Memory B cell (primary cell): ENCODE measurements around the gene CAMTA1.

Source experiments
- ATAC-seq: fragments of 150-1000 bp; cut with Tn5 transposase; 2 replicates; pipeline ENCODE4 v1.10.0; 2021; ENCODE audit warnings: low read depth, mild to moderate bottlenecking, moderate library complexity
- DNase-seq, 2 donors: peaks; one replicate each; pipeline ENCODE4 v3.0.0; 2022; ENCODE audit warnings: low spot score in 2 of 2
- H3K27ac Mint-ChIP-seq: one replicate; pipeline ENCODE4 v1.8.0; 2022; ENCODE audit warnings: mild to moderate bottlenecking, moderate library complexity, mixed read lengths
- H3K27me3 Mint-ChIP-seq: one replicate; pipeline ENCODE4 v1.8.0; 2022; ENCODE audit warnings: mixed read lengths
- H3K36me3 Mint-ChIP-seq: one replicate; pipeline ENCODE4 v1.8.0; 2022; ENCODE audit warnings: mild to moderate bottlenecking, mixed read lengths
- H3K4me1 Mint-ChIP-seq: one replicate; pipeline ENCODE4 v1.8.0; 2022; ENCODE audit warnings: mixed read lengths
- H3K4me3 Mint-ChIP-seq: one replicate; pipeline ENCODE4 v1.8.0; 2022; ENCODE audit warnings: mild to moderate bottlenecking, moderate library complexity, mixed read lengths
- H3K9me3 Mint-ChIP-seq: one replicate; pipeline ENCODE4 v1.8.0; 2022; ENCODE audit warnings: mixed read lengths

The CAMTA1 gene

DNA sequence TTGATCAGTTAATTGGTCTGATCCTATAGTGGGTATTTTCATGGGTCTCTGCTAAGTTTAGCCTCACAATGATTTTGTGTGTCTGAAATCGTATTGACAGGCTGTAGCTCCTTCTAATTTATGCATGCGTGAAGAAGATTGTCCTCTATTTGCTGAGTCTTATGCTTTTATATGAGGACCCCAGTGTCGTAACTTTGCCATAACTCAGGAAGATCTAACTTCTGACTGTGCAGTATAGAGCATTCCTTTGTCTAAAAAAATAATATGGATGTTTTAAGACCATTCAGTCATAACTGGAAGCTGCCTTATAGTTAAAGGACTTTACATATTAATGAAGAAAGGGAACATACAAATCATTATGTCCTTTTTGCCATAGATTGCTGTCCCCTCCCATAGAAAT, 73.3 kb downstream of the CAMTA1 start:
- ATAC-seq (no peak), DNase-seq (no peak)
- H3K27ac Mint-ChIP-seq, result no peak overlapping the region
- H3K4me1 Mint-ChIP-seq, result peaks cover 28% of the 10 kb centered on the region
- no peaks in the 10 kb centered on the region for H3K27me3 Mint-ChIP-seq
- peaks cover 16% of the 10 kb centered on the region for H3K36me3 Mint-ChIP-seq
- H3K4me3 Mint-ChIP-seq, result no peak overlapping the region
- no peaks in the 10 kb centered on the region for H3K9me3 Mint-ChIP-seq

- Mint-ChIP-seq H3K36me3 (peaks cover 24% of the 10 kb centered on the region), H3K27ac (peak overlapping the region; percentile 30), H3K4me3 (no peak overlapping the region), H3K9me3 (no peaks in the 10 kb centered on the region), H3K4me1 (peaks cover 35% of the 10 kb centered on the region), H3K27me3 (no peaks in the 10 kb centered on the region)
- ATAC-seq, result no peak
- no peak for DNase-seq
Observed at GRCh38 chr1:6859415-6860343, 74.4 kb downstream of the CAMTA1 start.

DNA sequence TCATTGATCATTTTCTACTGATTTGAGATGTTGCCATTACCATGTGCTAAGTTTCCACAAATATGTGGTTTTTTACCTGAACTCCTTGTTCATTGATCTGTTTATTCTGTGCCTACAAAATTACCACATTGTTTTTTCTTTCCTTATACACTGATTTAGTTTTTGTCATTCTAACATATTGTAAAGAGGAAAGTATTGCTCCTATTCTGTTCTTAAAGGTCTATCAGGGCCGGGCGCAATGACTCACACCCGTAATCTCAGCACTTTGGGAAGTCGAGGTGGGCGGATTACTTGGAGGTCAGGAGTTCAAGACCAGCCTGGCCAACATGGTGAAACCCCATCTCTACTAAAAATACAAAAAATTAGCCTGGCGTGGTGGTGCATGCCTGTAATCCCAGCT, 75.1 kb downstream of the CAMTA1 start:
- H3K9me3 Mint-ChIP-seq, result no peaks in the 10 kb centered on the region
- no peaks in the 10 kb centered on the region for H3K27me3 Mint-ChIP-seq
- DNase-seq, result no peak
- peak overlapping the region; percentile 30 for H3K27ac Mint-ChIP-seq
- ATAC-seq, result no peak
- peaks cover 35% of the 10 kb centered on the region for H3K4me1 Mint-ChIP-seq
- peaks cover 19% of the 10 kb centered on the region for H3K36me3 Mint-ChIP-seq
- H3K4me3 Mint-ChIP-seq, result no peak overlapping the region

GRCh38 chr1:6861075-6861724, 75.9 kb downstream of the CAMTA1 start:
- Mint-ChIP-seq H3K4me3 (no peak overlapping the region), H3K27me3 (no peaks in the 10 kb centered on the region), H3K27ac (peak overlapping the region; percentile 48), H3K4me1 (peaks cover 35% of the 10 kb centered on the region), H3K9me3 (no peaks in the 10 kb centered on the region), H3K36me3 (peaks cover 16% of the 10 kb centered on the region)
- peak; percentile 50 for ATAC-seq
- no peak for DNase-seq

DNA sequence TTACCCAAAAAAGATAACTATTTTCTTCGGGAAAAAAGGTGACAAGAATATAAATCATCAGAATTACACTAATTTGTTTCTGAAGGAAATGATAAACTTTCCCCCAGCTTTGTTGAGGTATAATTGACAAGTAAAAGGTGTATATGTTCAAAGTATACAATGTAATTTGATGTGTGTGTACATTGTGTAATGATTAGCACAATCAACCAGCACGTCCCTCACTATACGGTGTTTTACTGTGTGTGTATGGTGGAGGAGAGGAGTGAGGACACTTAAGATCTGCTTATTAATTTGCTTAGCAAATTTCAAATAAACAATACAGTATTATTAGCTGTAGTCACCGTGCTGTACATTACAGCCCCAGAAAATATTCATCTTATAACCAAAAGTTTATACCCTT, 77.7 kb downstream of the CAMTA1 start:
- H3K27me3 Mint-ChIP-seq, result no peaks in the 10 kb centered on the region
- H3K36me3 Mint-ChIP-seq, result peaks cover 13% of the 10 kb centered on the region
- peaks cover 29% of the 10 kb centered on the region for H3K4me1 Mint-ChIP-seq
- peak overlapping the region; percentile 63 for H3K27ac Mint-ChIP-seq
- DNase-seq, result no peak
- H3K9me3 Mint-ChIP-seq, result no peaks in the 10 kb centered on the region
- ATAC-seq, result no peak
- no peak overlapping the region for H3K4me3 Mint-ChIP-seq

- Mint-ChIP-seq H3K4me1 (peaks cover 36% of the 10 kb centered on the region), H3K9me3 (no peaks in the 10 kb centered on the region), H3K27me3 (no peaks in the 10 kb centered on the region), H3K4me3 (no peak overlapping the region), H3K36me3 (peaks cover 13% of the 10 kb centered on the region), H3K27ac (no peak overlapping the region)
- ATAC-seq, result no peak
- no peak for DNase-seq
Observed at GRCh38 chr1:6864166-6864565, 78.9 kb downstream of the CAMTA1 start.

DNA sequence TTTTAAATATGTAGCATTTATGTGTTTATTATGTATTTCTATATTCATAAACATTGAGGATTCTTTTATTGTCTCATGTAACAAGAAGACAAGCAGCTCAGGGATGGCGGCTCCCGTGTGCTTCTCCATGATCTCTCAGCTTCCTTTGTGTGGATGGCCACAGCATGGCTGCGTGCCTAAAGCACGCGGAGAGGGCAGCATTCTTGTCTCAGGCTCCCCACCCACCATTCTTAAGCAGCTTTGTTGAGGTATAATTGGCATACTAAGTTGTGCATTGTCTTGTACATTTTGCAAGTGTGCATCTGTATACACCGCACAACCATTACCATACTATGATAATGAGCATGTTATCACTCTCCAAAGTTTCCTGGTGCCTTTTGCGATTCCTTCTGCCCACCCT, 81.6 kb downstream of the CAMTA1 start:
- H3K9me3 Mint-ChIP-seq, result no peaks in the 10 kb centered on the region
- H3K27ac Mint-ChIP-seq, result peak overlapping the region; percentile 10
- no peak overlapping the region for H3K4me3 Mint-ChIP-seq
- no peaks in the 10 kb centered on the region for H3K27me3 Mint-ChIP-seq
- ATAC-seq (no peak), DNase-seq (no peak)
- H3K36me3 Mint-ChIP-seq, result peaks cover 13% of the 10 kb centered on the region
- H3K4me1 Mint-ChIP-seq, result peaks cover 28% of the 10 kb centered on the region

DNA sequence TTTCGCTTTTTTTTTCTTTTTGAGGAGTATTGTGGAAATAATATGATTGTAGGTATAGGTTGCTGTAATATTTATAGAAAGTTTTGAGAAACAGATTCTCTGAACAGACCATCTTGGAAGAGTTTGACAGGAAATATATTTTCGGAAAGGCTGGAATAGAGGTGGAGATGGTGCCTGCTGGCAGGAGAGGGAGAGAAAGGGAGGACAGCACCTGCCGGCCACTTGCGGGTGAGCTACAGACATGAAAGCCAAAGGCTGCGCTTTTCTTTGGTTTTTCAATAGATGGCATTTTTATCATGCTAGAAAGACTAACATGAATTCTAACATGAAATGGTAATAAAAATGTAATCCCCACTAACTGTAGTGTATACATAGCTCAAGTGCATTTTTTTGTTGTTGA, 82.1 kb downstream of the CAMTA1 start:
- Mint-ChIP-seq H3K4me3 (no peak overlapping the region), H3K4me1 (peaks cover 28% of the 10 kb centered on the region), H3K36me3 (peaks cover 15% of the 10 kb centered on the region), H3K27me3 (no peaks in the 10 kb centered on the region), H3K27ac (peak overlapping the region; percentile 10), H3K9me3 (no peaks in the 10 kb centered on the region)
- ATAC-seq (no peak), DNase-seq (no peak)

DNA sequence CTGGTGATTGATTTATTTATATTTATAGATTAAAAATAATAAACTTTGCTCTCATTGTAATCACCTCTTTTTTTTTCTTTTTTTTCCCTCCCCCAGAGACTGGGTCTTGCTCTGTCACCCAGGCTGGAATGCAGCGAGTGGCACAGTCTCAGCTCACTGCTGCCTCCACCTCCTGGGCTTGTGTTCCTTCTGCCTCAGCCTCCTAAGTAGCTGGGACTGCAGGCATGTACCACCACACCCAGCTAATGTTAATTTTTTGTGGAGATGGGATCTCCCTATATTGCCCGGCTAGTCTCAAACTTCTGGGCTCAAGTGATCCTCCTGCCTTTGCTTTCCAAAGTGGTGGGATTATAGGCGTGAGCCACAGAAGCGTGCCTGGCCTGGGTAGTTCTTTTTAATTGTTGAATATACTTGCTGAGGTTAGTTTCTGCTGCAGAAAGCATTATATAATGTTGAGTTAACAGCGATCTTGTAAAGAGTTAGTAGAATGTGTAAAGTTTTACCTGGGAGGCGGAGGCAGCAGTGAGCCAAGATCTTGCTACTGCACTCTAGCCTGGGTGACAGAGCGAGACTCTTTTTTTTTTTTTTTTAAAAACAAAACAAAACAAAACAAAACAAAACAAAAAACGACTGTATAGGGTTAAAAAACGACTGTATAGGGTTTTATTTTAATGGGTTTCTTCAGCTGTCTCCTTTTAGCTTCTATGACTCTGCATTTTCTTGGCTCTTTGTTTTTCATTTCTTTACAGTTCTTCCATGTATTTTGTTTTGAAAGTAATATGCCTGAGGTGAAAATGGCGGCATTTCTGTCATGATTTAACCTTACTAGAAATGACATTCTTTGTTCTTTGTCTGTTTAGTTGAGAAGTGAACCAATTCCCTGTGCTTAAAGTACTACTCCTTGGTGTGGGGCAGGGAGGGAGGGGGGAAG, 82.7 kb downstream of the CAMTA1 start:
- H3K27ac Mint-ChIP-seq, result no peak overlapping the region
- no peaks in the 10 kb centered on the region for H3K27me3 Mint-ChIP-seq
- DNase-seq, result no peak
- no peak overlapping the region for H3K4me3 Mint-ChIP-seq
- peaks cover 13% of the 10 kb centered on the region for H3K36me3 Mint-ChIP-seq
- peaks cover 26% of the 10 kb centered on the region for H3K4me1 Mint-ChIP-seq
- no peaks in the 10 kb centered on the region for H3K9me3 Mint-ChIP-seq
- no peak for ATAC-seq

DNA sequence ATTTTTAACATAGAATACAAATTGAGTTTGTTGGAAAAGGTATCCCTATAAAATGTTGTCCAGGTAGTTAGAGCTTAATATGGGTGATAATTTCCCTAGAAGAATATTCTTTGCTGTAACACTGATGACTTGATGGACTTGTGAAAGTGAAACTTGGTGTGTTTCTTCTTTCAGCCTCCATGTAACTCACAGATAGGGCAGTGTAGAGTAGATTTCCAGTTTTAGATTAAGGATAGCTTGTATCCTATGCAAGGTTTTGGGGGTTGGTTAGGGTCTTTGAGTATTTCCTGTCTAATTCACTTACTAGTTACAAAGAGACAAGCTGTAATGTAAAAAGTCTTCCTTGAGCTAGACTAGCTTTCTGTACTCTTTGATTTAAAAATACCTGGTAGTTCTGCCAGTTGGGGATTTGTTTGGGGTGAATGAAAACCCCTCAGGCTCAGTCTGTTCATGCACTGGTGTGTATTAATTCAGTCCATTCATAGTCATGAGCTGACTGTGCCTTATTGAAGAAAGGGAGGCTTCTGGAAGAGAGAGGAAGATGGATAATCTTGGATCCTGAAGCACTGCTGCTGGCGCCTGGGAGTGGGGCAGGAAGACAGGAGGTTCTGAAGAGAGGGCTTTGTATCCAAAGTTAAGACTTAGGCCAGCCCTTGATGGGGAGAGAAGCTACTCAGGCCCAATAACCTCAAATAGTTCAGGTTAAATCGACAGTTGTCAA, 83.6 kb downstream of the CAMTA1 start:
- Mint-ChIP-seq H3K9me3 (no peaks in the 10 kb centered on the region), H3K36me3 (peaks cover 10% of the 10 kb centered on the region), H3K27me3 (no peaks in the 10 kb centered on the region), H3K27ac (no peak overlapping the region), H3K4me3 (no peak overlapping the region), H3K4me1 (peaks cover 20% of the 10 kb centered on the region)
- no peak for ATAC-seq
- DNase-seq, result no peak

GRCh38 chr1:6869545-6869944, 84.3 kb downstream of the CAMTA1 start:
- Mint-ChIP-seq H3K4me3 (no peak overlapping the region), H3K4me1 (peaks cover 16% of the 10 kb centered on the region), H3K27me3 (no peaks in the 10 kb centered on the region), H3K9me3 (no peaks in the 10 kb centered on the region), H3K27ac (no peak overlapping the region), H3K36me3 (peaks cover 7% of the 10 kb centered on the region)
- DNase-seq, result no peak
- ATAC-seq, result no peak

DNA sequence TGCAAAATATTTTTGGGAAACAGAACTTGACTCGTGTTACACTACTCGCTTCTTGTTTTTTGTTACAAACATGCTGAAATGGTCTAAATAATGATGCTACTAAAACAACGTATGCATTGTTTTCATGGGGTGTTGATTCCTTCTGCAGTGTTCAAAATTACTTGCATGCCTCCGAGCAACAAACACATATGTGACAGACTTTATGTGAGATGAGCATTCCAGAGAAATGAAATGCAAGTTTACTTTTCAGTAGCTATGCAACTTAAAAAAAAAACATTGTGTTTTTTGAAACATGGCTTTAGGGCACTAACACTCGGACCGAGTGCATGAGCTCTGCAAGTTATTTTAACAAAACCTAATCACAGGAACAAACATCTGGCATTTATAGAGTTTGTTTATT, 84.8 kb downstream of the CAMTA1 start:
- Mint-ChIP-seq H3K4me1 (peaks cover 16% of the 10 kb centered on the region), H3K27ac (no peak overlapping the region), H3K36me3 (peaks cover 7% of the 10 kb centered on the region), H3K9me3 (no peaks in the 10 kb centered on the region), H3K27me3 (no peaks in the 10 kb centered on the region), H3K4me3 (no peak overlapping the region)
- DNase-seq (no peak), ATAC-seq (no peak)

GRCh38 chr1:6870571-6870970, 85.3 kb downstream of the CAMTA1 start:
- ATAC-seq (no peak), DNase-seq (no peak)
- no peaks in the 10 kb centered on the region for H3K27me3 Mint-ChIP-seq
- H3K36me3 Mint-ChIP-seq, result peaks cover 7% of the 10 kb centered on the region
- no peak overlapping the region for H3K4me3 Mint-ChIP-seq
- no peak overlapping the region for H3K27ac Mint-ChIP-seq
- no peaks in the 10 kb centered on the region for H3K9me3 Mint-ChIP-seq
- peaks cover 16% of the 10 kb centered on the region for H3K4me1 Mint-ChIP-seq
